Tibial nerve (tissue), 4 donors: Measurements from ENCODE around the gene SERPINC1. TPM values are rescaled to one million over a fixed set of nuclear protein-coding genes. Genes with fewer than 3 reads are reported as not detected.

Experiments
- DNase-seq, 2 donors: peaks; one replicate each; pipeline ENCODE4 v3.0.0-alpha.2; 2019; ENCODE audit warnings: low spot score in 2 of 2
- H3K27ac ChIP-seq, 4 donors: fragments of 200-600 bp; sonication (generic) in 3 of 4; one replicate each; pipeline ENCODE4 v1.5.1; 2017 to 2019; ENCODE audit warnings: mild to moderate bottlenecking in 1 of 4
- H3K27me3 ChIP-seq, 2 donors: fragments of 200-600 bp; sonication (generic) in 1 of 2; one replicate each; pipeline versions ENCODE4 v1.5.1 to v1.6.0; 2017 to 2019
- H3K36me3 ChIP-seq, 3 donors: fragments of 200-600 bp; sonication (generic); one replicate each; pipeline ENCODE4 v1.5.1; 2018 to 2019
- H3K4me1 ChIP-seq, 4 donors: fragments of 200-600 bp; sonication (generic) in 3 of 4; one replicate each; pipeline ENCODE4 v1.5.1; 2017 to 2019
- H3K4me3 ChIP-seq, 4 donors: fragments of 200-600 bp; sonication (generic) in 3 of 4; one replicate each; pipeline ENCODE4 v1.5.1; 2017 to 2019; ENCODE audit warnings: mild to moderate bottlenecking in 1 of 4, moderate library complexity in 1 of 4
- H3K9me3 ChIP-seq, 4 donors: fragments of 200-600 bp; sonication (generic) in 3 of 4; one replicate each; pipeline ENCODE4 v1.5.1; 2017 to 2019
- EP300 ChIP-seq, 2 donors: sonication (generic); formaldehyde crosslinking; IDR thresholded peaks; one replicate each; pipeline ENCODE4 v1.6.1; 2017; ENCODE audit warnings: antibody characterized with exemption in 2 of 2, mild to moderate bottlenecking in 1 of 2
- POLR2A ChIP-seq, 2 donors: fragments of 450-650 bp; IDR thresholded peaks; one replicate each; pipeline ENCODE4 v1.6.1; 2017; ENCODE audit warnings: antibody characterized with exemption in 2 of 2, mild to moderate bottlenecking in 2 of 2, moderate library complexity in 2 of 2
- WGBS, 2 donors: methylation state at CpG; one replicate each; pipeline ENCODE4 v1.1.5; 2018; 5-methylcytosine and 5-hydroxymethylcytosine counted together
- total RNA-seq, 4 donors: library from RNA; depleted of rRNA; stranded (reverse); fragments of >200 nt; gene quantifications; one replicate each; pipeline ENCODE4 v1.1.0, GENCODE V29; 2016
- TF ChIP-seq, protein P1 (sequence below), 5 experiments: fragments of 200-600 bp in 3 of 5; fragments of 450-650 bp in 2 of 5; sonication (generic) in 3 of 5; IDR thresholded peaks; one replicate each; pipeline ENCODE4 v1.5.1; 2016 to 2019; ENCODE audit warnings: antibody characterized with exemption in 5 of 5, mild to moderate bottlenecking in 3 of 5, moderate library complexity in 2 of 5

The SERPINC1 gene
- total RNA-seq, 4 donors from 2014 or later = not detected

DNA sequence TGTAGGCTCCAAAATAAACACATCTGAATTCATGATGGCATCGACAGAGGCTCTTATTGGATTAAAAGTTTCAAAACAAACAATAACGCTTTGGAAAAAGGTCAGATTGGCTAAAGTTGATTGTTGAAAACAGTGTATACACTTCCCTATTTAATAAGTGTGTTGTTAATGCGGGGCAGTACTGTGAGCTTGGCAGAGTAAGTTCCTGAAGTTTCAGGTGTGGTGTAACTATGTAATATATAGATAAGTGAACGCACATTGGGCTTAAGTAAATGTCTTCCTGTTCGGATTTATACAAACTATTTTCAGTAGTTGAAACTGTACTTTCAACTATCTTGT, 48.1 kb downstream of the SERPINC1 start:
- 2 to 3% methylated on average over 5 of the region's 5 CpGs for WGBS, 2 donors
- peak overlapping the region; percentile 94 to 96 (median 95) for H3K27ac ChIP-seq
- peak overlapping the region; percentile 66 to 98 (median 82) for H3K4me3 ChIP-seq
- no peaks in the 10 kb centered on the region for H3K9me3 ChIP-seq
- no peak for DNase-seq
- H3K36me3 ChIP-seq = peaks cover 0 to 61% (median 15%) of the 10 kb centered on the region in 3 donors
- no peaks in the 10 kb centered on the region for H3K27me3 ChIP-seq
- H3K4me1 ChIP-seq = peaks cover 0 to 52% (median 23%) of the 10 kb centered on the region in 4 donors
- TF ChIP-seq EP300 (IDR thresholded peaks at IDR 0.05) = no peak
- TF ChIP-seq, protein P1, sequence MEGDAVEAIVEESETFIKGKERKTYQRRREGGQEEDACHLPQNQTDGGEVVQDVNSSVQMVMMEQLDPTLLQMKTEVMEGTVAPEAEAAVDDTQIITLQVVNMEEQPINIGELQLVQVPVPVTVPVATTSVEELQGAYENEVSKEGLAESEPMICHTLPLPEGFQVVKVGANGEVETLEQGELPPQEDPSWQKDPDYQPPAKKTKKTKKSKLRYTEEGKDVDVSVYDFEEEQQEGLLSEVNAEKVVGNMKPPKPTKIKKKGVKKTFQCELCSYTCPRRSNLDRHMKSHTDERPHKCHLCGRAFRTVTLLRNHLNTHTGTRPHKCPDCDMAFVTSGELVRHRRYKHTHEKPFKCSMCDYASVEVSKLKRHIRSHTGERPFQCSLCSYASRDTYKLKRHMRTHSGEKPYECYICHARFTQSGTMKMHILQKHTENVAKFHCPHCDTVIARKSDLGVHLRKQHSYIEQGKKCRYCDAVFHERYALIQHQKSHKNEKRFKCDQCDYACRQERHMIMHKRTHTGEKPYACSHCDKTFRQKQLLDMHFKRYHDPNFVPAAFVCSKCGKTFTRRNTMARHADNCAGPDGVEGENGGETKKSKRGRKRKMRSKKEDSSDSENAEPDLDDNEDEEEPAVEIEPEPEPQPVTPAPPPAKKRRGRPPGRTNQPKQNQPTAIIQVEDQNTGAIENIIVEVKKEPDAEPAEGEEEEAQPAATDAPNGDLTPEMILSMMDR (IDR thresholded peaks at IDR 0.05) = no peak
- no peak for TF ChIP-seq POLR2A (IDR thresholded peaks at IDR 0.05)

DNA sequence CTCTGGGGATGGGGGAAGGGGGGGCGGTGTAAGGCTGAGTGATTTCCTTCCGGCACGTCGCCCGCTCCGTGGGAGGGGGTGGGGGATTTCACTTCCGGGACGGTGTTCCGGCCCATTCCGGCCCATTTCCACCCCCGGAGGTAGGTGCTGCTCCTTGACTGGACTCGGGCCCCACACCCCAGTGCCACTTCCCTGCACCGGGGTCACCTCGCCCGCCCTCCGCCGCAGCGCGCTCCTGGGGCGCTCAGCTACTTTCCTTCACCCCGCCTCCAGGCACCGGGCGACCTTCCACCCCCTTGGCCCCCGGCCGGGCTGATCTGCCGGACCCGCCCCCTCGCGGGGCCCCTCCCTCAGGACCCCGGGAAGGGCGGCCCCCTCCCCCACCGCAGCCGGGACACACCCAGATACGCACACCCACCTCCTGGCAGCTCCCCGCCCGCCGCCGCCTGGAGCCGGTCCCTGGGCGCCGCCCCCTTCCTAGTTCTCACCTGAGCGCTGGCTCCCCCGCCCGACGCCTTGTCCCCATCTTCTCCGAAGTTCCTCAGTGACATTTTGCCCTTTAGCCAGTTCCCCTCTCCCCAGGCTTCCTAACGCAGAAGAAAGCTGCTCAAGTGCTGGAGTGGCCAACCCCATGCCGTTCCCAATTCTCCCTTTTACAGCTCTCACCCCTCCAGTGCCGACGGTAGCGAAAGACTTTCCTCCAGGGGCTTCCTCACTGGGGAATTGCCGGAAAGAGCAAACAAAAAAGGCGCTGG, 48.7 kb downstream of the SERPINC1 start, which contains the start of gene ZBTB37:
ZBTB37 (plus strand) TSS at position 115 of the 755 bp plus-strand sequence. CDS start 1,846 bp downstream, outside the sequence.
- Histone ChIP-seq H3K27ac (peak within 1 kb of the TSS; percentile 94 to 96 (median 95)), H3K4me3 (peak within 1 kb of the TSS; percentile 66 to 98 (median 82)), H3K36me3 (peaks cover 0 to 61% (median 17%) of the 10 kb centered on the region in 3 donors), H3K27me3 (no peaks in the 10 kb centered on the region), H3K4me1 (peaks cover 0 to 52% (median 23%) of the 10 kb centered on the region in 4 donors), H3K9me3 (no peaks in the 10 kb centered on the region)
- peak; percentile 70 to 72 for DNase-seq
- WGBS, 2 donors = 0 to 1% methylated on average over 25 to 38 of the region's 53 CpGs
- peak in 1 of 2 donors; percentile 17 for TF ChIP-seq EP300 (IDR thresholded peaks at IDR 0.05)
- TF ChIP-seq, protein P1 (IDR thresholded peaks at IDR 0.05) = no peak

DNA sequence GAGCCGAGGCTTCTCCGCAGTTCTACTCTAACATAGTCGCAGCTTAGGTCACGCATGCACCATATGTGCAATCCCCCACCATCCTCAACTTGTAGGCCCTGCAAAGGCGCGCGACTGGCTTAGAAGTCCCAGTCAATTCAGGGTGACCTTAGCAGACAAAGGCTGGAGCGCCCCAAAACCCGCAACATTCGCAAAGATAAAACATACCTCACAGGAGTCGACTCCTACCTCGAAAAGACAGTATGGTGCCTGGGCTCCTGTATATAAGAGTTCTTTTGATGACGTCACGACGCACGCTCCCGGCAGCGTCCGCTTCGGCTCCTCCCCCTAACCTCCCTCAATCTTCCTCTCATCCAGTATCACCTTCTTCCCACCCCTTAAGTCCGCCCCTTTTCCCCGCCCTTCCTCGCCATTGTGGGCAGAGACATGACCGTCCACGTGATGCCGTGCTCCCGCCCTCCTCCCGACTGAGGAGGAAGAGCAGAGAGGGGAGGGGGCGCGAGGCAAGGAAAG, 49.3 kb downstream of the SERPINC1 start, which contains the start of gene GAS5:
GAS5 (minus strand) TSS at position 237 of the 513 bp plus-strand sequence.
- Histone ChIP-seq H3K9me3 (no peaks in the 10 kb centered on the region), H3K4me1 (peaks cover 0 to 52% (median 23%) of the 10 kb centered on the region in 4 donors), H3K36me3 (peaks cover 0 to 64% (median 17%) of the 10 kb centered on the region in 3 donors), H3K27ac (peak within 1 kb of the TSS; percentile 94 to 96 (median 95)), H3K4me3 (peak within 1 kb of the TSS; percentile 66 to 98 (median 82)), H3K27me3 (no peaks in the 10 kb centered on the region)
- peak; percentile 99 to 100 for DNase-seq
- 2% methylated on average over 28 to 29 of the region's 30 CpGs for WGBS, 2 donors
- peak; percentile 98 to 99 for TF ChIP-seq POLR2A (IDR thresholded peaks at IDR 0.05)
- TF ChIP-seq, protein P1 (IDR thresholded peaks at IDR 0.05) = peak in 1 of 5 experiments; percentile 34
- TF ChIP-seq EP300 (IDR thresholded peaks at IDR 0.05) = peak; percentile 61 to 99

DNA sequence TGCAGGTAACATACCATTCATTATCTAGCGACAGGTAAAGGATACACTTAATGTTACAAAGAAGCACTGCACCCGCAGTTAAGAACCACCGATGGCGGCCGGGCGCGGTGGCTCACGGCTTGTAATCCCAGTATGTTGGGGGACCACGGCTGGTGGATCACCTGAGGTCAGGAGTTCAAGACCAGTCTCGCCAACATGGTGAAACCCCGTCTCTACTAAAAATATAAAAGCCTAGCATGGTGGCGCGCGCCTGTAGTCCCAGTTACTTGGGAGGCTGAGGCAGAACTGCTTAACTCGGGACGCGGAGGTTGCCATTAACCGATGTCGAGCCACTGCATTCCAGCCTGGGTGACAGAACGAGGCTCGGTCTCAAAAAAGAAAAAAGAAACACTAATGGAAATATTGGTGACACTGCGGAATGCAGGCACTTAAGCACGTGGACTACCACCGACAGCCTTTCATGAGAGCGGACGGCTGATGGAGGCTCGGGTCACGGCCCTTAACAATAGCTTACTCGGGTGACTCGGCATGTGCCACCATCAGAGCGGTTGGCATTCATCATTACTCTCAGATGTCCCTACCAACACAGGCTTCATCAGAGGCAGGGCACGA, 49.9 kb downstream of the SERPINC1 start:
- DNase-seq = no peak
- WGBS, 2 donors = 6% methylated on average over 32 of the region's 32 CpGs
- peak overlapping the region; percentile 61 to 95 (median 94) for H3K27ac ChIP-seq
- TF ChIP-seq EP300 (IDR thresholded peaks at IDR 0.05) = no peak
- H3K4me3 ChIP-seq = peak overlapping the region; percentile 66 to 98 (median 82)
- H3K4me1 ChIP-seq = peaks cover 0 to 49% (median 22%) of the 10 kb centered on the region in 4 donors
- peaks cover 0 to 66% (median 17%) of the 10 kb centered on the region in 3 donors for H3K36me3 ChIP-seq
- H3K9me3 ChIP-seq = no peaks in the 10 kb centered on the region
- H3K27me3 ChIP-seq = no peaks in the 10 kb centered on the region

DNA sequence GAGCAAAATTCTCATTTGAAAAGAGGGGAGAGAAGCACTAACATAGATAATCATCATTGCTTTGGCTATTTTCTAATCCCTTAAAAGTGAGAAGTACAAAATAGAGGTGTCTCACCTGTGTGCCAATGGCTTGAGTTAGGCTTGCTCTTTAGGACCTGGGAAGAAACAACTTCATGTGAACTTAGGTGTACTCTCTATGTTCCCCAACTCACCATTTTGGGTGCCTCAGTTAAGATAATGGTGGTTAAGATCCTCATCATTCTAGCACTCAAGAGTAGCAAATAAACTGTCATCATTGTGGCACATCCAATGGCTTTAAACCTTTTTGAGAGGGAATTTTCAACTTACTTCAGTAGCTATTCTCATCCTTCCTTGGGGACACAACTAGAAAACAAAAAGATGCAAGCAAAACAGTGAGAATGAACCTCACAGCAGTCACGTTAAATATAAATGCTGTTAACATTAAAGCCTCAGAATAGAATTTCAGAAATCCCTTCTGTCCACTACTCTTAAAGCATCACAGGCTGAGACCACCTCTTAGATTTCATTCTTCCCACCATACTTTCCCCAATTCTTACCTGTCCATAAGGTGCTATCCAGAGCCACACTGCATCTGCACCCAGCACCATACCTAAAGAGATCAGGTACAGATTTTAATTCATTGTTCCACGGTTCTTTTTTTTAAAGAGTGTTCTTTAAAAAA, 50.6 kb downstream of the SERPINC1 start:
- Histone ChIP-seq H3K9me3 (no peaks in the 10 kb centered on the region), H3K27ac (peak overlapping the region in 3 of 4 donors; percentile 94 to 95 (median 95)), H3K4me1 (peaks cover 0 to 48% (median 19%) of the 10 kb centered on the region in 4 donors), H3K4me3 (peak overlapping the region; percentile 66 to 98 (median 82)), H3K36me3 (peaks cover 0 to 66% (median 17%) of the 10 kb centered on the region in 3 donors), H3K27me3 (no peaks in the 10 kb centered on the region)
- no peak for DNase-seq
- 12 to 19% methylated on average over 2 of the region's 2 CpGs for WGBS, 2 donors
- no peak for TF ChIP-seq POLR2A (IDR thresholded peaks at IDR 0.05)
- TF ChIP-seq, protein P1 (IDR thresholded peaks at IDR 0.05) = no peak
